GM18873 (cell line): ENCODE data around the gene USP24.
"Not testable (repeated sequence)": the region's sequence is repeated elsewhere in the genome, so short reads cannot be mapped to it uniquely, and the experiment has no call there.

Source experiments
- ATAC-seq: cut with Tn5 transposase; IDR thresholded peaks from one replicate; pipeline ENCODE4 v1.9.1; 2021; ENCODE audit warnings: mild to moderate bottlenecking, moderate library complexity, moderate number of reproducible peaks; ENCODE audit not compliant: unreplicated experiment, low FRiP score

Gene USP24

GRCh38 chr1:55230659-55231058 is 15.5 kb upstream of the USP24 start:
- ATAC-seq = no peak

GRCh38 chr1:55229726-55230125 is 14.6 kb upstream of the USP24 start:
- not testable (repeated sequence) for ATAC-seq

- no peak for ATAC-seq
Observed at GRCh38 chr1:55225228-55225627, 10.1 kb upstream of the USP24 start.

- ATAC-seq = no peak
Observed at GRCh38 chr1:55224729-55225128, 9.6 kb upstream of the USP24 start.

GRCh38 chr1:55222152-55222551 is 7.0 kb upstream of the USP24 start:
- no peak for ATAC-seq

GRCh38 chr1:55217226-55217986 is 2.2 kb upstream of the USP24 start:
- ATAC-seq = no peak

- ATAC-seq = no peak
Observed at GRCh38 chr1:55216096-55216495, 932 bp upstream of the USP24 start.

GRCh38 chr1:55214934-55215193 is 300 bp downstream of the USP24 start:
- ATAC-seq = peak; percentile 26

GRCh38 chr1:55214212-55214933 is 791 bp downstream of the USP24 start:
- ATAC-seq = peak; percentile 14

GRCh38 chr1:55213885-55214211 is 1.3 kb downstream of the USP24 start:
- no peak for ATAC-seq

GRCh38 chr1:55213151-55213884 is 1.8 kb downstream of the USP24 start:
- ATAC-seq = no peak

- no peak for ATAC-seq
Observed at GRCh38 chr1:55212349-55213150, 2.6 kb downstream of the USP24 start.

- ATAC-seq = peak; percentile 37
Observed at GRCh38 chr1:55211863-55212262, 3.3 kb downstream of the USP24 start.

- ATAC-seq = no peak
Observed at GRCh38 chr1:55210990-55211801, 4.0 kb downstream of the USP24 start.

- no peak for ATAC-seq
Observed at GRCh38 chr1:55209247-55209646, 5.9 kb downstream of the USP24 start.

GRCh38 chr1:55206210-55206609 is 9.0 kb downstream of the USP24 start:
- ATAC-seq = no peak

- ATAC-seq = peak; percentile 85
Observed at GRCh38 chr1:55204997-55205396, 10.2 kb downstream of the USP24 start.

GRCh38 chr1:55203064-55203463 is 12.1 kb downstream of the USP24 start:
- no peak for ATAC-seq

GRCh38 chr1:55200667-55201066 is 14.5 kb downstream of the USP24 start:
- no peak for ATAC-seq

GRCh38 chr1:55199735-55200134 is 15.4 kb downstream of the USP24 start:
- not testable (repeated sequence) for ATAC-seq
